RWPE2 (cell line): ENCODE results near the gene PUM2.
A peak's percentile ranks its signal among the peaks of the same experiment; 100 is the strongest.

Experiments
- ATAC-seq: fragments of 200-7000 bp; cut with Tn5 transposase; 3 replicates; pipeline ENCODE4 v1.9.1; 2021; ENCODE audit warnings: low read depth
- DNase-seq: peaks from one replicate; pipeline ENCODE4 v3.0.0-alpha.2; 2020; ENCODE audit warnings: low spot score
- H3K27ac ChIP-seq: fragments of 450-650 bp; 2 replicates; pipeline ENCODE4 v1.5.1; 2017; ENCODE audit warnings: mild to moderate bottlenecking; ENCODE audit not compliant: poor library complexity, severe bottlenecking
- H3K27me3 ChIP-seq: fragments of 250-450 bp; sonication (Bioruptor Pico); 2 replicates; pipeline ENCODE4 v1.5.1; 2021; ENCODE audit warnings: mild to moderate bottlenecking, moderate library complexity; ENCODE audit not compliant: insufficient read depth, poor library complexity, severe bottlenecking
- H3K36me3 ChIP-seq: fragments of 250-450 bp; sonication (Bioruptor Pico); 2 replicates; pipeline ENCODE4 v1.5.1; 2020; ENCODE audit warnings: low read depth, mild to moderate bottlenecking, moderate library complexity
- H3K4me1 ChIP-seq: fragments of 250-450 bp; sonication (Bioruptor Pico); 2 replicates; pipeline ENCODE4 v1.5.1; 2021; ENCODE audit warnings: mild to moderate bottlenecking, moderate library complexity; ENCODE audit not compliant: insufficient read depth, poor library complexity, severe bottlenecking
- H3K4me3 ChIP-seq: fragments of 250-450 bp; sonication (Bioruptor Pico); 2 replicates; pipeline ENCODE4 v1.5.1; 2021; ENCODE audit warnings: mild to moderate bottlenecking, moderate library complexity; ENCODE audit not compliant: severe bottlenecking
- H3K9me3 ChIP-seq: fragments of 250-450 bp; sonication (Bioruptor Pico); 2 replicates; pipeline ENCODE4 v1.5.1; 2021; ENCODE audit warnings: mild to moderate bottlenecking, moderate library complexity; ENCODE audit not compliant: severe bottlenecking
- TF ChIP-seq, protein P1 (sequence below): fragments of 450-650 bp; IDR thresholded peaks from one replicate; pipeline ENCODE4 v1.5.1; 2017; ENCODE audit warnings: mild to moderate bottlenecking, moderate library complexity; ENCODE audit not compliant: poor library complexity, severe bottlenecking

PUM2 gene

DNA sequence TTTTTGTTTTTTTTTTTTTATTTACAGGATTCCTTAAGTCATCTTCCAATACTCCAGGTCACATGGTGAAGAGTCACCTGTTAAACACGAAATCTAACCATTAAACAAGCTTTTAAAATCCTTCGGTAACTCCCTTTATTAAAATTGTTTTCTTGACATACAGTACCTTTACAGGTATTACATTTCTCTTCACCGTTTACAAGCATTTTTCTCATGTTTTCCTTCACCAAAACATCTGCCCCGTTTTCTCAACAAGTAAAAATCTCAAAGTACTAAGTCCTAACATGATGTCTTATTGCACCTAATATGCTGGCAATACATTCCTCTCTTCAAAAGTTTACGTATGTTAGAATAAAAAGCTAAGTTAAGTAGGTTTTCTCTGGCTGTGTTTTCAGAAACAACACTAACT, 1.1 kb downstream of the PUM2 start:
- ATAC-seq (no peak), DNase-seq (no peak)
- H3K27ac ChIP-seq: peak overlapping the region; percentile 85
- H3K27me3 ChIP-seq: no peaks in the 10 kb centered on the region
- peak overlapping the region; percentile 75 for H3K4me3 ChIP-seq
- H3K9me3 ChIP-seq: no peaks in the 10 kb centered on the region
- TF ChIP-seq, protein P1, sequence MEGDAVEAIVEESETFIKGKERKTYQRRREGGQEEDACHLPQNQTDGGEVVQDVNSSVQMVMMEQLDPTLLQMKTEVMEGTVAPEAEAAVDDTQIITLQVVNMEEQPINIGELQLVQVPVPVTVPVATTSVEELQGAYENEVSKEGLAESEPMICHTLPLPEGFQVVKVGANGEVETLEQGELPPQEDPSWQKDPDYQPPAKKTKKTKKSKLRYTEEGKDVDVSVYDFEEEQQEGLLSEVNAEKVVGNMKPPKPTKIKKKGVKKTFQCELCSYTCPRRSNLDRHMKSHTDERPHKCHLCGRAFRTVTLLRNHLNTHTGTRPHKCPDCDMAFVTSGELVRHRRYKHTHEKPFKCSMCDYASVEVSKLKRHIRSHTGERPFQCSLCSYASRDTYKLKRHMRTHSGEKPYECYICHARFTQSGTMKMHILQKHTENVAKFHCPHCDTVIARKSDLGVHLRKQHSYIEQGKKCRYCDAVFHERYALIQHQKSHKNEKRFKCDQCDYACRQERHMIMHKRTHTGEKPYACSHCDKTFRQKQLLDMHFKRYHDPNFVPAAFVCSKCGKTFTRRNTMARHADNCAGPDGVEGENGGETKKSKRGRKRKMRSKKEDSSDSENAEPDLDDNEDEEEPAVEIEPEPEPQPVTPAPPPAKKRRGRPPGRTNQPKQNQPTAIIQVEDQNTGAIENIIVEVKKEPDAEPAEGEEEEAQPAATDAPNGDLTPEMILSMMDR: no peak
- H3K36me3 ChIP-seq: peaks cover 35% of the 10 kb centered on the region
- H3K4me1 ChIP-seq: peaks cover 41% of the 10 kb centered on the region

DNA sequence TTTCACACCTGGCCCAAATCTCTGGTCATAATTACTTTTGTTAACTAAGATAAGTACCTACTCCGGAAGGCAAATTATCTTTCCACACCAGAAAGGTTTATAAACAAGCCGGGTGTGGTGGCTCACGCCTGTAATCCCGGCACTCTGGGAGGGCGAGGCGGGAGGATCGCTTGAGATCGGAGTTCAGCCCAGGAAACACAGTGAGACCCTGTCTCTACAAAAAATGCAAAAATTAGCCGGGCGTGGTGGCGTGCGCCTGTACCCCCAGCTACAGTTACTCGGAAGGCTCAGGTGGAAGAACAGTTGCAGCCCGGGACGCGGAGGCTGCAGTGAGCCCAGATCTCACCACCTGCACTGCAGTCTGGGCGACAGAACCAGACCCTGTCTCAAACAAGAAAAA, 2.1 kb downstream of the PUM2 start:
- no peak for DNase-seq
- Histone ChIP-seq H3K27me3 (no peaks in the 10 kb centered on the region), H3K27ac (no peak overlapping the region), H3K36me3 (peaks cover 35% of the 10 kb centered on the region), H3K4me1 (peaks cover 35% of the 10 kb centered on the region), H3K4me3 (peak overlapping the region; percentile 75), H3K9me3 (no peaks in the 10 kb centered on the region)
- TF ChIP-seq, protein P1: no peak
- no peak for ATAC-seq

DNA sequence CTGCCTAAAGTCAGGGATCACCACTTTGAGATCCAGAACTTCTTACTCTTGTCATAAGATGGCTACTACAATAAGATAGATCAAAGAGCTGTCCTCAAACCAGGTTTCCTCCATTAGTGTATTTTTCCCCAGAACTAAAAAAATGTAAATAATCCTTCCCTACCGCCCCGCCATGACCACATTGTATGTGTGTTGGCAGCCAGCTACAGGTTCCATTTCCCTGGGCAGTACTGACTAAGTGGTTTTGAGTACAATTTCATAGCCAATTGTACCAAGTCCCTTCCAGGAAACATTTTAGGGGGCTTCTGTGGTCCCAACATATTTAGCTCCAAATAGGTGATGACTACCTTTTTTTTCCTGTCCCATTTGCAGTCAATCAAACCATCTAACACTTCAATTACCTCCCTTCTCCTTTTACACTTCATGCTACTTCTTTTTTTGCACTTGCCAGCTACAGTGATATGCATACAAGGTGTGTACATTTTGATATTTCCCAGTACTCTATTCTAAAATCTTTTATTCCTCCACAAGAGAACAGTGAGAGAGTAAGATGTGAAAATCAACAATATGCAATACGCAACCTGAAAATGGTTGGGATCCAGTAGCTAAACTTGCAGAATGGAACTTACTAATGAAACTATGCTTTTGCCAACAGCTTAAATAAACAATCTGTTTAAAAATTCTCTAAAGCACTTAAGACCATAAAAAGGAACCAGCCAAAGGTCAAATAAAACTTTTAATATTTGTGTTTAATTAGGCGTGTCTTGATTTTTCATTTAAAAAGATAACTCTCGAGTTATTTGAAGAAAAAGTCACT, 3.9 kb downstream of the PUM2 start:
- no peaks in the 10 kb centered on the region for H3K9me3 ChIP-seq
- DNase-seq (no peak), ATAC-seq (no peak)
- H3K4me1 ChIP-seq: peaks cover 28% of the 10 kb centered on the region
- no peak overlapping the region for H3K27ac ChIP-seq
- no peaks in the 10 kb centered on the region for H3K27me3 ChIP-seq
- TF ChIP-seq, protein P1: no peak
- H3K36me3 ChIP-seq: peaks cover 35% of the 10 kb centered on the region
- H3K4me3 ChIP-seq: no peak overlapping the region

DNA sequence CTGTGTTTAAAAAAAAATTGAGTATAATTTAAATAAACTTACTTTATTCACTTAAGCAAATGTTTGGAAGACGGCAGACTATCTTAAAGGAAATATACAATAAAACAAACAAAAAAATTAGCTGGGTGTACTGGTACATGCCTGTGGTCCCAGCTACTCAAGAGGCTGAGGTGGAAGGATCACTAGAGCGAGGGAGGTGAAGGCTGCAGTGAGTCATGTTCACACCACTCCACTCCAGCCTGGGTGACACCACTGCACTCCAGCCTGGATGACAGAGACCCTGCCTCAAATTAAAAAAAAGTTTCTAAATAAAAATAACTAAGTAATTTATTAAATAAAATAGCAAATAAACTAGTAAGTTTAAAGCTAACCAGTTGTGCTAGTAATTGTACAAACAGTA, 7.5 kb downstream of the PUM2 start:
- H3K27me3 ChIP-seq: no peaks in the 10 kb centered on the region
- DNase-seq: no peak
- no peak overlapping the region for H3K4me3 ChIP-seq
- H3K4me1 ChIP-seq: peaks cover 24% of the 10 kb centered on the region
- H3K36me3 ChIP-seq: peaks cover 34% of the 10 kb centered on the region
- ATAC-seq: peak; percentile 70; the same call in 2 of the 3 replicates
- TF ChIP-seq, protein P1: no peak
- H3K9me3 ChIP-seq: no peaks in the 10 kb centered on the region
- no peak overlapping the region for H3K27ac ChIP-seq

DNA sequence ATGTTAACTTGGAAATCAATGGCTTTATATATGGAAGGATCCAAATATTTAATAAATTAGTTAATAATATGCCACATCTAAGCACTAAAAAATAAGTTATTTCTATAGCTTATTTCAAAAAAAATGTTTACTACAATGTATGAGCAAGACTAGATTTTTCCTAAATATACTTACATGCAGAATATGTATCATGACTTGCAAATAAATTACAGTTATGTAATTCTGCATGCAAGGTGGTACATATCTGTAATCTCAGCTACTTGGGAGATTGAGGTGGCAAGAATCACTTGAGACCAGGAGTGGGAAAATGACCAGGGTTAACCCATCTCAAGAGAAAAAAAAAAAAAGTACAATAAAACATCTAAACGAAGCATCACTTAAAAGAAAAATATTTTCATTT, 11.6 kb downstream of the PUM2 start:
- TF ChIP-seq, protein P1: no peak
- no peak for ATAC-seq
- peaks cover 16% of the 10 kb centered on the region for H3K36me3 ChIP-seq
- H3K4me1 ChIP-seq: peaks cover 21% of the 10 kb centered on the region
- no peaks in the 10 kb centered on the region for H3K27me3 ChIP-seq
- DNase-seq: no peak
- H3K27ac ChIP-seq: peak overlapping the region; percentile 2
- no peaks in the 10 kb centered on the region for H3K9me3 ChIP-seq
- H3K4me3 ChIP-seq: no peak overlapping the region
